Measurements from ENCODE around the gene CPA2.
"Not testable (repeated sequence)": the region's sequence is repeated elsewhere in the genome, so short reads cannot be mapped to it uniquely, and the experiment has no call there.

CPA2 gene

GRCh38 chr7:130309986-130310385, 43.3 kb downstream of the CPA2 start:
- no peak for DNase-seq (ENCODE audit: low read depth, low spot score)

DNA sequence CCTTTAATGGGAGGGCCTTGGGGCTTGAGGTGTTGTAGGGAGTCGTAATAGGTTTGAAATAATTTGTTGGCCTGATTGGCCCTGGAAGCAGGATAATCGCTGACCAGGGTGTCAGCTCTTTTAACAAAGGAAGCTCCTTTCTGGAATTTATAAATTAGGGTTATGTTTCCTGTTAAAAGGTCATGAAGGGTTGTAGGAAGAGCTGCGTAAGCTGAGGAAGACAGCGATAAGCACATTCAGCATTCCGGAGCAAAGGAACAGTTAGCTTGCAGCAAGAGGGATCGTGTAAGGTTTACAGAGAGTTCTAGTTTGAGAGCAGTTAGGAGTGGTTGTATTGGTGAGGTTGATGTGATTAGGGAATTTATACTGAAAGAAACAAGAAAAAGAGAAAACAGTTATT, 47.6 kb downstream of the CPA2 start:
- no peak for DNase-seq (ENCODE audit: low read depth, low spot score)

DNA sequence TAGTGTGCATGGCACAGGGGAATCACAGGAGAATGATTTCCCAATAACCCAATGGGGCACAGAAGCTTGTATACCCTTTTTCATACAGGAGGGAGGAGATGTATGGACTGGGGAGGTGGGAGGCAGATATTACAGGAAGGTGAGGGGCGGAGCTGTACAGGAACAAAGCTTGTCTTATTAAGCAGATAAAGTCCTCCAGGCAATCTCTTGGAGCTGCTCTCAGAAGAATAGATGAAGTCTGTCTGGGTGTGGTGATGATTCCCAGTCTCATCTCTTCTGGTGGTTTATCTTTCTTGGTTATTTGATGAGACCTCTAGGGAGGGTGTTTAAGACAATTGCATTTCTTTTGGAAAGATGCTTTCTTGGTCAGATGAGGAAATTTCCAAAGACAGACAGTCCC, 52.9 kb downstream of the CPA2 start:
- DNase-seq (ENCODE audit: low read depth, low spot score) = no peak

DNA sequence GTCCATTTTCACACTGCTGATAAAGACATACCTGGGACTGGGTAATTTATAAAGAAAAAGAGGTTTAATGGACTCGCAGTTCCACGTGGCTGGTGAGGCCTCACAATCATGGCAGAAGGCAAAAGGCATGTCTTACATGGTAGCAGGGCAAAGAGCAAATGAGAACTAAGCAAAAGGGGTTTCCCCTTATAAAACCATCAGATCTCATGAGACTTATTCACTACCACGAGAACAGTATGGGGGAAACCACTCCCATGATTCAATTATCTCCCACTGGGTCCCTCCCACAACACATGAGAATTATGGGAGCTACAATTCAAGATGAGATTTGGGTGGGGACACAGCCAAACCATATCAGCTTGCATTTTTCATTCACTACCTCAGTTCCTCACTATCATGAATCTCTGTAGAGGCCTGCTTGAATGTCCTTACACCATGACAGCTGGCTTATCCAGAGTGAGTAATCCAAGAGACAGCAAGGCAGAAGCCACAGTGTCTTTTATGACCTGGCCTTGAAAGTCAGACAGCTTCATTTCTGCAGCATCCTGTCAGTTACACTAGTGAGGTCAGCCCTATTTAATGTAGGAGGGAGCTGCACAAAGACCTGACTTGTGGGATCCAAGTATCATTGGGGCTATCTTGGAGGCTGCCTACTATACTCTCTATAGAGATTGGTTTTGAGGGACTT, 55.0 kb downstream of the CPA2 start:
- not testable (repeated sequence) for DNase-seq (ENCODE audit: low read depth, low spot score)

GRCh38 chr7:130322615-130323014, 56.0 kb downstream of the CPA2 start:
- DNase-seq (ENCODE audit: low read depth, low spot score) = no peak

DNA sequence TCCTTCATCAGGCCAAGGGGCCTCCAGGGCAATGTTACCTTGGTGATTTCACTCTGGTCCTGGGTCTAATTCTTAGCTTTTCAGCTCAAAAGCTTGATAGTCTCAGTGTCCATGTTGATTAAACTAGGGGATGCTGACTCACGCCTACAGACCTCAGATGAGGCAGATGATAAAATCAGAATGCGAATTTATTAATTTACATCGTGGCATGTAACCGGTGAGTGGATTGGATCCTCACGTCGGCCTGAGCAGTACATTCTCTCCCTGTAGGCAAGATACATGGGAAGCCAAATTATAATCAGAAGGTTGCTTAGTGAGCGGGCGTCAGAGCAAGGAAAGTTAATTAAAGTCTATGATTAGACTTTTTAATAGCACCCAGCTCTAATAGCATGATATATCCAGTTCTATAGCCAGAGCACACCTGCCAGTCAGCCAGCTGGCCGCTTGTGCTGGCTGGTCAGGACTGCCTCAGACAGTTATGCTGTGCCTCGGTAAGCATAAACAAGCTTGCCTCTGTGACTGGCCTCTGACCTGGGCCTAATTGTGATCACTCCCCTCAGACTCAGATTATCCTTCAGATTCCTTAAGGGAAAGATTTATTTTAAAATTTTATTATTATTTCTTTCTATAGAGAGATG, 57.8 kb downstream of the CPA2 start:
- DNase-seq (ENCODE audit: low read depth, low spot score) = no peak

- DNase-seq (ENCODE audit: low read depth, low spot score) = no peak
Observed at GRCh38 chr7:130329681-130330080, 63.0 kb downstream of the CPA2 start.

DNA sequence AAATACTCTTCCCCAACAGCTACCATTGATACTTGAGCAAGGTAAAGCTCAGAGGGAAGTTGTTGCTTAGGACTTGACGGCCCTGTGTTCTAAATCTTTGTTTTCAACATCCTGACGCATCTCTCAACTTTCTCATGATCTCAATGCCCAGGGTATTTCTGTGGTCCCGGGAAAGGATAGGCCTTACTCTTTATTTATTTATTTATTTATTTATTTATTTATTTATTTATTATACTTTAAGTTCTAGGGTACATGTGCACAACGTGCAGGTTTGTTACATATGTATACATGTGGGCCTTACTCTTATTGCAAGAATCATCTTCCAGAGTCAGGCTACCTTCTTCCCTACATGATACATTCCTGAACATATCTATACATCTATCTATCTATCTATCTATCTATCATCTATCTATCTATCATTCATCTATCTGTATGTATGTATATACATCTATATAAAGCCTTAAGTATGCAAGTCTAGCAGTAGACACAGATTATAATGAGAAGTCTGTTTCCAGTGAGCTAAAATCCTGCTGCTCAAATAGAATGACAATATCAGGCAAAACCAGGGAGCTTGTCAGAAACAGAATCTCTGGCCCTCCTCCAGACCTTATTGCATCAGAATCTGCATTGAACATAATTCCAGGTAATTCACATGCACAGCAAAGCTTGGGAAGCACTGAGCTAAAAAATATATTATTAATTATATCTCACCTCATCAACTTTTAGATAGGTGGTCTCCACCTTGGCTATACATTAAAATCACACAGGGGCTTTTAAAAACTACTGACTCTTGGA, 65.8 kb downstream of the CPA2 start:
- no peak for DNase-seq (ENCODE audit: low read depth, low spot score)

GRCh38 chr7:130333832-130334231, 67.2 kb downstream of the CPA2 start:
- DNase-seq (ENCODE audit: low read depth, low spot score) = no peak

DNA sequence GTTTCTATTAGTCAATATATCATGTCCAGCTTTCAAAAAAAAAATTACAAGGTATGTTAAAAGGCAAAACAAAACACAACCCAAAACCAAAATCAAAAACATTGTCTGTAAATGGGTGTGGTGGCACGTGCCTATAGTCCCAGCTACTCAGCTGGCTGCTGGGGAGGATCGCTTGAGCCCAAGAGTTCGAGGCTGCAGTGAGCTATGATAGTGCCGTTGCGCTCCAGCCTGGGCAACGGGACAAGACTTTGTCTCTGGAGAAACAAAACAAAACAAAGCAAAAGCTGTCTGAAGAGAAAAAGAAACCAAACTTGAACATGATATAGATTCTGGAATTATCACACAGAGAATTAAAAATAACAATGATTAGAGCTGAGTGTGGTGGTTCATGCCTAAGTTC, 67.6 kb downstream of the CPA2 start:
- no peak for DNase-seq (ENCODE audit: low read depth, low spot score)

DNA sequence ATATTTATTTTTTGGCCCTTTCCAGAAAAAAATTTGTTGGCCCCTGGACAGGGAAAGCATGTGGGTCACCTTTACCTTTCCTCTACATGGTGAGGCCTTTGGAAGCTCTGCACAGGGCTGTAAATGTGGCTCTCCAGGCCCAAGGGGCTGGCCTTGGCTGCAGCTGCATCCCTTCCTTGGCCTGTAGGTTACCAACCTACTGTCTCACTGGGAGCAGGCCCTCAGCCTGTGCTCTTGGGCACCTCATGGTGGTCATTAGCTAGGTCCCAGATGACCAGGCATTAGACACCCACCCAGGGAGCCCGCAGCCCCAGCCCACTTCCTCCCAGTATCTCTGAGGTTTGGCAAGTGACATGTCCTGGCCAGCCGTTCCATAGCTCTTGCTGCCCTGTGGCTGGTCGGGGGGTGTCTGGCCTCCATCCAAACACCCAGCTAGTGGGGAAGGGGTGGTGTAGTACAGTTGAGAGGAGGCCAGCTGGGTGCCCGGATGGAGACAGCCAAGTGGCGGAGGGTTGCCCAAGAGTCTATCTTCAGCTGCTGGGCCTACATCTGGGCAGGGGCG, 70.8 kb downstream of the CPA2 start:
- no peak for DNase-seq (ENCODE audit: low read depth, low spot score)

DNA sequence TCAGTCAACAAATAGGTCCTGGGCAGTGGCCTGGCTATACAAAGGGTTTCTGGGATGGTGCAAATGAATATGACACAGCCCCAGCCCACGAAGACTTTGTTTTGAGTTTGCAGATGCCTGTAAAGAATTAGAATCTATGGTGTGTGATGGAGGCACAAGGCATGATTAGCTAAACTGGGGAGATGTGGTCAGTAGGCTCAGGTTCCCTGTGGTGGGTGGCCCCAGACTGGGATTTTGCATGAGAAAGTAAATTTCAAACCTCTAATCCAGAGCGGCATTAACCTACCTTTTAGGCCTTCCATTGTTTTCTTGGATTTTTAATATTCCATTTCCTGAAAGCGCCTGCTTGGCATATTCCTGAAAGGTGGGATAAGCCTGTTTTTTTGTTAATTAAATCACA, 71.6 kb downstream of the CPA2 start:
- no peak for DNase-seq (ENCODE audit: low read depth, low spot score)

All from iPS DF 19.7 (cell line).